Right lobe of liver (tissue), 6 donors: Measurements from ENCODE around the gene NEDD4L. TPM values are rescaled to one million over a fixed set of nuclear protein-coding genes. Genes with fewer than 3 reads are reported as not detected.
"Not testable (repeated sequence)": the region's sequence is repeated elsewhere in the genome, so short reads cannot be mapped to it uniquely, and the experiment has no call there.

Experiments
- ATAC-seq, 4 donors: fragments of 200-7000 bp; cut with Tn5 transposase; one replicate each; pipeline ENCODE4 v1.9.1; 2020; ENCODE audit warnings: mild to moderate bottlenecking in 4 of 4, moderate library complexity in 4 of 4
- DNase-seq, 3 donors: peaks; one replicate each; pipeline ENCODE4 v3.0.0-alpha.2; 2020
- H3K27ac ChIP-seq, 3 donors: fragments of 200-600 bp; one replicate each; pipeline ENCODE4 v1.8.0; 2022
- H3K27me3 ChIP-seq, 2 donors: fragments of 200-600 bp; one replicate each; pipeline ENCODE4 v1.8.0; 2022
- H3K36me3 ChIP-seq, 4 donors: fragments of 200-600 bp; sonication (generic) in 1 of 4; one replicate each; pipeline versions ENCODE4 v1.5.1 to v1.8.0; 2017 to 2022; ENCODE audit warnings: control low read depth in 1 of 4
- H3K4me1 ChIP-seq, 4 donors: fragments of 200-600 bp; sonication (generic) in 1 of 4; one replicate each; pipeline versions ENCODE4 v1.5.1 to v1.8.0; 2017 to 2022; ENCODE audit warnings: control low read depth in 1 of 4
- H3K4me3 ChIP-seq, 3 donors: fragments of 200-600 bp; one replicate each; pipeline ENCODE4 v1.8.0; 2022
- H3K9me3 ChIP-seq, 4 donors: fragments of 200-600 bp; sonication (generic) in 1 of 4; one replicate each; pipeline versions ENCODE4 v1.5.1 to v1.8.0; 2017 to 2022; ENCODE audit warnings: control low read depth in 1 of 4
- POLR2A ChIP-seq: fragments of 450-650 bp; IDR thresholded peaks from one replicate; pipeline ENCODE4 v1.6.1; 2017; ENCODE audit warnings: antibody characterized with exemption, mild to moderate bottlenecking
- WGBS: methylation state at CpG from one replicate; pipeline ENCODE4 v1.1.6; 2018; ENCODE audit warnings: low coverage, low lambda C conversion rate; ENCODE audit not compliant: insufficient coverage; ENCODE audit errors: missing lambda C conversion rate; 5-methylcytosine and 5-hydroxymethylcytosine counted together
- intact Hi-C, 2 donors: fragments of 100-400 bp; cut with DNase I; formaldehyde crosslinking; loops; one replicate each; pipeline versions ENCODE4 v1.11.2 to v1.14.1; 2022
- total RNA-seq, 6 experiments: library from RNA; depleted of rRNA in 2 of 6; stranded (reverse); fragments of >200 nt in 2 of 6; fragmentation: NEBNext Ultra II Directional in 3 of 6; extraction: Animal tissue kit (Norgen Biotek cat#: 25700) in 3 of 6; gene quantifications; one replicate each; pipeline versions ENCODE4 v1.1.0 to v1.2.4, GENCODE V29; 2016 to 2023
- TF ChIP-seq, protein P1 (sequence below), 4 donors: fragments of 200-600 bp in 3 of 4; fragments of 450-650 bp in 1 of 4; IDR thresholded peaks; one replicate each; pipeline versions ENCODE4 v1.5.1 to v1.8.0; 2016 to 2022; ENCODE audit warnings: antibody characterized with exemption in 4 of 4, mild to moderate bottlenecking in 2 of 4
- donor health status: DM: no; HTN: yes; CAD: no.
- donor health status: DM: no; HTN: no; CAD: no.
- donor health status: DM: no; HTN: no; CAD: no.
- donor health status: DM: no; HTN: yes; CAD: no.
- donor health status: DM: no; HTN: yes; CAD: no.

Gene NEDD4L
- total RNA-seq, 6 experiments from 2014 or later: 21.5 to 41.0 (median 33.2) TPM

- ATAC-seq: peak; percentile 49 to 69 (median 56)
- H3K4me3 ChIP-seq: no peak overlapping the region
- WGBS: 40% methylated on average over 8 of the region's 9 CpGs
- no peaks in the 10 kb centered on the region for H3K27me3 ChIP-seq
- peaks cover 0 to 40% (median 13%) of the 10 kb centered on the region in 4 donors for H3K4me1 ChIP-seq
- H3K9me3 ChIP-seq: no peaks in the 10 kb centered on the region
- intact Hi-C loops: no loop called here
- no peak for DNase-seq
- H3K27ac ChIP-seq: peak overlapping the region in 2 of 3 donors; percentile 44 to 66
- no peak for TF ChIP-seq POLR2A
- TF ChIP-seq, protein P1, sequence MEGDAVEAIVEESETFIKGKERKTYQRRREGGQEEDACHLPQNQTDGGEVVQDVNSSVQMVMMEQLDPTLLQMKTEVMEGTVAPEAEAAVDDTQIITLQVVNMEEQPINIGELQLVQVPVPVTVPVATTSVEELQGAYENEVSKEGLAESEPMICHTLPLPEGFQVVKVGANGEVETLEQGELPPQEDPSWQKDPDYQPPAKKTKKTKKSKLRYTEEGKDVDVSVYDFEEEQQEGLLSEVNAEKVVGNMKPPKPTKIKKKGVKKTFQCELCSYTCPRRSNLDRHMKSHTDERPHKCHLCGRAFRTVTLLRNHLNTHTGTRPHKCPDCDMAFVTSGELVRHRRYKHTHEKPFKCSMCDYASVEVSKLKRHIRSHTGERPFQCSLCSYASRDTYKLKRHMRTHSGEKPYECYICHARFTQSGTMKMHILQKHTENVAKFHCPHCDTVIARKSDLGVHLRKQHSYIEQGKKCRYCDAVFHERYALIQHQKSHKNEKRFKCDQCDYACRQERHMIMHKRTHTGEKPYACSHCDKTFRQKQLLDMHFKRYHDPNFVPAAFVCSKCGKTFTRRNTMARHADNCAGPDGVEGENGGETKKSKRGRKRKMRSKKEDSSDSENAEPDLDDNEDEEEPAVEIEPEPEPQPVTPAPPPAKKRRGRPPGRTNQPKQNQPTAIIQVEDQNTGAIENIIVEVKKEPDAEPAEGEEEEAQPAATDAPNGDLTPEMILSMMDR (IDR thresholded peaks at IDR 0.05): no peak
- H3K36me3 ChIP-seq: no peaks in the 10 kb centered on the region
Measured at GRCh38 chr18:58432050-58432727, 388.2 kb downstream of the NEDD4L start.

GRCh38 chr18:58435221-58436005, 391.4 kb downstream of the NEDD4L start:
- WGBS: 84% methylated on average over 7 of the region's 7 CpGs
- H3K27me3 ChIP-seq, ATAC-seq, H3K4me3 ChIP-seq, DNase-seq, H3K36me3 ChIP-seq, intact Hi-C loops, H3K27ac ChIP-seq, H3K9me3 ChIP-seq: not testable (repeated sequence)
- peaks cover 0 to 35% (median 13%) of the 10 kb centered on the region in 4 donors for H3K4me1 ChIP-seq

- Histone ChIP-seq H3K4me3 (peak overlapping the region; percentile 8 to 34 (median 34)), H3K27ac (peak overlapping the region; percentile 51 to 76 (median 51)), H3K27me3 (no peaks in the 10 kb centered on the region), H3K36me3 (no peaks in the 10 kb centered on the region), H3K4me1 (peaks cover 0 to 17% (median 8%) of the 10 kb centered on the region in 4 donors), H3K9me3 (no peaks in the 10 kb centered on the region)
- no peak for DNase-seq
- TF ChIP-seq, protein P1 (IDR thresholded peaks at IDR 0.05): no peak
- no peak for TF ChIP-seq POLR2A
- 17% methylated on average over 6 of the region's 6 CpGs for WGBS
- intact Hi-C loops: no loop called here
- peak; percentile 58 to 77 (median 68) for ATAC-seq
Measured at GRCh38 chr18:58438161-58438957, 394.3 kb downstream of the NEDD4L start.

DNA sequence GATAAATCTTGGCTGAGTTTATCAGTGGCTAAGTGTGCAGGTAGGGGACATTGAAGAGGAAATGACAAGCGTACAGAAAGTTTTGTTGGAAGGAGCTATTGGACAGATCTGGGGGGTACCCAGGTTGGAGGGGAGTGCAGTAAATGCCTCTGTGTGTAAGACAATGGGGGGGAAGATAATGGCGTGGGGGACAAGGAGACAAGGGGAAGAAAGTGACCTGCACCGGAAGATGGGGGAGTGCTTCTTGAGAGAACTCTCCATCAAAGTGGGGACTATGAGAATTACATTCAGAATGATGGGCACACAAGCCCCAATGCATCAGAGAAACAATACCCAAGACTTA, 394.9 kb downstream of the NEDD4L start:
- Histone ChIP-seq H3K36me3 (no peaks in the 10 kb centered on the region), H3K27me3 (no peaks in the 10 kb centered on the region), H3K4me1 (peaks cover 0 to 17% (median 8%) of the 10 kb centered on the region in 4 donors), H3K9me3 (no peaks in the 10 kb centered on the region), H3K4me3 (peak overlapping the region; percentile 8 to 34 (median 34)), H3K27ac (peak overlapping the region; percentile 51 to 76 (median 51))
- no peak for DNase-seq
- intact Hi-C loops: no loop called here
- 14% methylated on average over 3 of the region's 3 CpGs for WGBS
- ATAC-seq: peak; percentile 1 to 7 (median 4)
- TF ChIP-seq, protein P1 (IDR thresholded peaks at IDR 0.05): no peak
- no peak for TF ChIP-seq POLR2A
